ENCODE data around the gene SH3D21. TPM values are rescaled to one million over a fixed set of nuclear protein-coding genes. Genes with fewer than 3 reads are reported as not detected.

Gene SH3D21
- total and polyA plus RNA-seq, 11 donors: 0.38 to 3.1 (median 1.4) TPM

GRCh38 chr1:36258960-36259344 is 47.2 kb upstream of the SH3D21 start:
- WGBS, 4 donors: 79 to 94% (median 82%) methylated on average over 1 of the region's 1 CpG
- peaks cover 0 to 69% (median 48%) of the 10 kb centered on the region in 9 donors for H3K36me3 ChIP-seq
- peaks cover 2 to 68% (median 41%) of the 10 kb centered on the region in 12 donors for H3K4me1 ChIP-seq
- TF ChIP-seq POLR2A (IDR thresholded peaks at IDR 0.05) (no peak), CTCF (IDR thresholded peaks at IDR 0.05) (no peak)
- no peak overlapping the region for H3K27ac ChIP-seq
- no peak overlapping the region for H3K4me3 ChIP-seq
- no peaks in the 10 kb centered on the region for H3K9me3 ChIP-seq
- no peaks in the 10 kb centered on the region for H3K27me3 ChIP-seq
- intact Hi-C loops (cut with DNase I): no loop called here
- DNase-seq: no peak
- no peak for ATAC-seq

- Histone ChIP-seq H3K36me3 (peaks cover 0 to 75% (median 41%) of the 10 kb centered on the region in 9 donors), H3K4me1 (peaks cover 0 to 54% (median 24%) of the 10 kb centered on the region in 12 donors), H3K27me3 (no peaks in the 10 kb centered on the region), H3K27ac (peak overlapping the region in 1 of 12 donors; percentile 2), H3K4me3 (no peak overlapping the region), H3K9me3 (no peaks in the 10 kb centered on the region)
- WGBS, 4 donors: 87 to 95% (median 90%) methylated on average over 6 of the region's 6 CpGs
- TF ChIP-seq CTCF (IDR thresholded peaks at IDR 0.05): no peak
- no peak for TF ChIP-seq POLR2A (IDR thresholded peaks at IDR 0.05)
- DNase-seq: no peak
- intact Hi-C loops (cut with DNase I): no loop called here
- ATAC-seq: no peak
Observed at GRCh38 chr1:36268981-36269380, 37.2 kb upstream of the SH3D21 start.

- 58 to 66% (median 60%) methylated on average over 2 of the region's 2 CpGs for WGBS, 4 donors
- Histone ChIP-seq H3K27me3 (no peaks in the 10 kb centered on the region), H3K9me3 (no peaks in the 10 kb centered on the region), H3K4me1 (peaks cover 0 to 50% (median 24%) of the 10 kb centered on the region in 12 donors), H3K4me3 (no peak overlapping the region), H3K27ac (peak overlapping the region in 1 of 12 donors; percentile 2), H3K36me3 (peaks cover 0 to 75% (median 40%) of the 10 kb centered on the region in 9 donors)
- ATAC-seq (peak in 1 of 4 donors; percentile 48), DNase-seq (no peak)
- no peak for TF ChIP-seq CTCF (IDR thresholded peaks at IDR 0.05)
- TF ChIP-seq POLR2A (IDR thresholded peaks at IDR 0.05): no peak
- intact Hi-C loops (cut with DNase I): no loop called here
Observed at GRCh38 chr1:36269408-36269838, 36.7 kb upstream of the SH3D21 start.

GRCh38 chr1:36273024-36273423 is 33.1 kb upstream of the SH3D21 start:
- H3K27me3 ChIP-seq: no peaks in the 10 kb centered on the region
- ATAC-seq: no peak
- H3K4me3 ChIP-seq: no peak overlapping the region
- H3K27ac ChIP-seq: peak overlapping the region in 4 of 12 donors; percentile 10 to 53 (median 38)
- no peak for TF ChIP-seq POLR2A (IDR thresholded peaks at IDR 0.05)
- TF ChIP-seq CTCF (IDR thresholded peaks at IDR 0.05): no peak
- H3K9me3 ChIP-seq: no peaks in the 10 kb centered on the region
- H3K36me3 ChIP-seq: peaks cover 0 to 70% (median 33%) of the 10 kb centered on the region in 9 donors
- DNase-seq: no peak
- H3K4me1 ChIP-seq: peaks cover 0 to 49% (median 14%) of the 10 kb centered on the region in 12 donors
- WGBS, 4 donors: 45 to 53% (median 50%) methylated on average over 5 of the region's 5 CpGs
- intact Hi-C loops (cut with DNase I): loop anchor here in 1 of 10 donors (5.0 kb wide), 1 partner anchor 41 kb away; no protein-coding TSS in a partner anchor
